Umbilical cord (tissue), 2 donors: ENCODE data around the gene FAM161A. TPM values are rescaled to one million over a fixed set of nuclear protein-coding genes. Genes with fewer than 3 reads are reported as not detected.

Experiments used
- DNase-seq: peaks from one replicate; pipeline ENCODE4 v3.0.0-alpha.2; 2015; ENCODE audit warnings: low spot score
- total RNA-seq: library from RNA; depleted of rRNA; stranded (reverse); fragments of >200 nt; gene quantifications from one replicate; pipeline ENCODE4 v1.2.3, GENCODE V29; 2014; ENCODE audit warnings: low replicate concordance; ENCODE audit not compliant: insufficient read depth

FAM161A gene
- total RNA-seq, 1 donor from 2014 or later: 16.4 TPM

GRCh38 chr2:61786876-61787275, 67.0 kb downstream of the FAM161A start:
- no peak for DNase-seq

- DNase-seq: no peak
Observed at GRCh38 chr2:61785583-61785982, 68.3 kb downstream of the FAM161A start.

DNA sequence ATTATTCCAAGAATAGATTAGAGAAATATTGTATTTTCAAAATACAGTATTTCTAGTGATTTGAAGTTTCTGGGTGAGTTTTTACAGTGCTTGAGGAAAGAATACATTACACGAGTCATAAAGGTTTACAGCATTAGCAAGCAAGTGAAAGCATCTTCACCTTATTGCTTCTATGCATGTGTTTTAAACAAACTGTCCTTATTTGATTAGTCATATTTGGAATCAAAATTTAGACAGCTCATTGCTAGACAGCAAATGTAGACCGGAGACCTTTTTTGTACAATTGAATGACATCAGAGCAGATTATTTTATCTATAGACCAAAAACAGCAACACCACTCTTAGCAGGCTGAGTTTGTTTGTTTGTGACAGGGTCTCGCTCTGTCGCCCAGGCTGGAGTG, 69.2 kb downstream of the FAM161A start:
- DNase-seq: no peak

DNA sequence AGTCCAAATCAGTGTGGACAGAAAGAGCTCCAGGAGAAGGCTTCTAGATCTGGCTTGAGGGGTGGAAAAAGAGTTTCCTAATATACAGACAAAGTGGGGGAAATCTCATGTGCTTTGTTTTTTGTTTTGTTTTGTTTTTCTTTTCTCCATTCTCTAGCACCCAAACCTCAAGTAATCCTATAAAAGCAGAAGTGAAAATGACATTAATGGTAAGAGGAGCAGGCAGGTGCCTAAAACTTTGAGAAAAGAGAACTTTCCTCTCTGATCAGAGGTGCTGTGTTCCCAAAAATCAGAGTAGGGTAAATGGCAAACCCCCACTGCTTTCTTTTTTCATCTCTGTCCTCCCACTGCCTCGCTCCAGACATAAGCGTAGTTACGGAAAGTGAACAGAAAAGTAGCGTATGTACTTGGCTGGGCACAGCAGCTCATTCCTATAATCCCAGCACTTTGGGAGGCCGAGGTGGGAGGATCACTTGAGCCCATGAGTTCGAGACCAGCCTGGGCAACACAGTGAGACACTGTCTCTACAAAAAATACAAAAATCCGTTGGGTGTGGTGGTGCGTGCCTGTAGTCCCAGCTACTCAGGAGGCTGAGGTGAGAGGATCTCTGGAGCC, 77.8 kb downstream of the FAM161A start:
- DNase-seq: no peak

Other genes with a start within 250 kb of the FAM161A start
- 71.0 TPM for gene CCT4, start 34.6 kb upstream of the FAM161A start, total RNA-seq
- gene COMMD1, start 51.6 kb upstream of the FAM161A start, total RNA-seq: 47.2 TPM